Activated naive CD4-positive, alpha-beta T cell treated with anti-CD3 and anti-CD28 coated beads, Interleukin-2, amount 50 U/mL, for 16 hours (primary cell): ENCODE data around the gene USO1.
"Not testable (repeated sequence)": the region's sequence is repeated elsewhere in the genome, so short reads cannot be mapped to it uniquely, and the experiment has no call there.

ENCODE experiments used
- DNase-seq: peaks from one replicate; pipeline ENCODE4 v3.0.0-alpha.2; 2020

USO1 gene

GRCh38 chr4:75771607-75772006, 47.2 kb downstream of the USO1 start:
- DNase-seq = no peak

- DNase-seq = no peak
Measured at GRCh38 chr4:75777589-75777988, 53.2 kb downstream of the USO1 start.

GRCh38 chr4:75779105-75779757, 54.9 kb downstream of the USO1 start:
- DNase-seq = no peak

GRCh38 chr4:75781305-75781704, 56.9 kb downstream of the USO1 start:
- DNase-seq = no peak

- no peak for DNase-seq
Measured at GRCh38 chr4:75786526-75786925, 62.1 kb downstream of the USO1 start.

- DNase-seq = no peak
Measured at GRCh38 chr4:75786938-75787337, 62.6 kb downstream of the USO1 start.

- no peak for DNase-seq
Measured at GRCh38 chr4:75790024-75790423, 65.6 kb downstream of the USO1 start.

- no peak for DNase-seq
Measured at GRCh38 chr4:75800972-75801371, 76.6 kb downstream of the USO1 start.

- DNase-seq = not testable (repeated sequence)
Measured at GRCh38 chr4:75806035-75806434, 81.7 kb downstream of the USO1 start.

GRCh38 chr4:75817901-75818300, 93.5 kb downstream of the USO1 start:
- no peak for DNase-seq

- DNase-seq = no peak
Measured at GRCh38 chr4:75819121-75819520, 94.7 kb downstream of the USO1 start.

GRCh38 chr4:75820197-75820596, 95.8 kb downstream of the USO1 start:
- no peak for DNase-seq

GRCh38 chr4:75820676-75821075, 96.3 kb downstream of the USO1 start:
- DNase-seq = no peak

- no peak for DNase-seq
Measured at GRCh38 chr4:75821216-75821615, 96.8 kb downstream of the USO1 start.

GRCh38 chr4:75821966-75822365, 97.6 kb downstream of the USO1 start:
- no peak for DNase-seq

- no peak for DNase-seq
Measured at GRCh38 chr4:75822416-75822815, 98.0 kb downstream of the USO1 start.

GRCh38 chr4:75823812-75824211, 99.4 kb downstream of the USO1 start:
- DNase-seq = no peak

GRCh38 chr4:75830906-75831305, 106.5 kb downstream of the USO1 start:
- DNase-seq = no peak

GRCh38 chr4:75831856-75832405, 107.6 kb downstream of the USO1 start:
- DNase-seq = no peak

GRCh38 chr4:75834095-75834771, 109.9 kb downstream of the USO1 start:
- no peak for DNase-seq

- DNase-seq = no peak
Measured at GRCh38 chr4:75834772-75835154, 110.4 kb downstream of the USO1 start.

GRCh38 chr4:75841641-75842520, 117.5 kb downstream of the USO1 start:
- no peak for DNase-seq

- DNase-seq = no peak
Measured at GRCh38 chr4:75843596-75843995, 119.2 kb downstream of the USO1 start.
